Muscle layer of duodenum (tissue), 2 donors: ENCODE measurements around the gene MORN1.

Experiments used
- H3K27ac ChIP-seq: one replicate; pipeline ENCODE4 v1.7.0; 2013; ENCODE audit warnings: mild to moderate bottlenecking, low read length
- H3K27me3 ChIP-seq: one replicate; pipeline ENCODE4 v1.7.0; 2013; ENCODE audit warnings: low read depth, mild to moderate bottlenecking, control low read depth, low read length
- H3K36me3 ChIP-seq, 2 donors: one replicate each; pipeline ENCODE4 v1.7.0; 2013; ENCODE audit warnings: low read length in 2 of 2, control low read depth in 1 of 2, mild to moderate bottlenecking in 1 of 2; ENCODE audit not compliant: insufficient read depth in 2 of 2, control insufficient read depth in 1 of 2
- H3K4me1 ChIP-seq, 2 donors: one replicate each; pipeline ENCODE4 v1.7.0; 2013; ENCODE audit warnings: low read length in 2 of 2, mild to moderate bottlenecking in 2 of 2, control low read depth in 1 of 2, moderate library complexity in 1 of 2; ENCODE audit not compliant: insufficient read depth in 2 of 2, control insufficient read depth in 1 of 2
- H3K4me3 ChIP-seq, 2 donors: one replicate each; pipeline ENCODE4 v1.7.0; 2013; ENCODE audit warnings: low read length in 2 of 2, low read depth in 1 of 2, mild to moderate bottlenecking in 1 of 2
- H3K9me3 ChIP-seq, 2 donors: one replicate each; pipeline ENCODE4 v1.7.0; 2013; ENCODE audit warnings: low read length in 2 of 2, control low read depth in 1 of 2, mild to moderate bottlenecking in 1 of 2; ENCODE audit not compliant: control insufficient read depth in 1 of 2
- donor health status: healthy.

MORN1 gene

GRCh38 chr1:2344121-2344681 is 47.2 kb downstream of the MORN1 start:
- Histone ChIP-seq H3K4me1 (no peaks in the 10 kb centered on the region), H3K9me3 (no peaks in the 10 kb centered on the region), H3K4me3 (no peak overlapping the region), H3K27ac (no peak overlapping the region), H3K27me3 (no peaks in the 10 kb centered on the region), H3K36me3 (no peaks in the 10 kb centered on the region)

GRCh38 chr1:2343023-2343935 is 48.1 kb downstream of the MORN1 start:
- no peak overlapping the region for H3K4me3 ChIP-seq
- no peaks in the 10 kb centered on the region for H3K36me3 ChIP-seq
- H3K27me3 ChIP-seq = no peaks in the 10 kb centered on the region
- H3K4me1 ChIP-seq = no peaks in the 10 kb centered on the region
- no peak overlapping the region for H3K27ac ChIP-seq
- H3K9me3 ChIP-seq = no peaks in the 10 kb centered on the region

- H3K4me1 ChIP-seq = no peaks in the 10 kb centered on the region
- no peak overlapping the region for H3K4me3 ChIP-seq
- H3K36me3 ChIP-seq = no peaks in the 10 kb centered on the region
- H3K27ac ChIP-seq = no peak overlapping the region
- H3K9me3 ChIP-seq = no peaks in the 10 kb centered on the region
- H3K27me3 ChIP-seq = no peaks in the 10 kb centered on the region
Observed at GRCh38 chr1:2342384-2343022, 48.9 kb downstream of the MORN1 start.

GRCh38 chr1:2341706-2342383 is 49.5 kb downstream of the MORN1 start:
- Histone ChIP-seq H3K27ac (no peak overlapping the region), H3K4me3 (no peak overlapping the region), H3K9me3 (no peaks in the 10 kb centered on the region), H3K27me3 (no peaks in the 10 kb centered on the region), H3K4me1 (no peaks in the 10 kb centered on the region), H3K36me3 (no peaks in the 10 kb centered on the region)

- no peaks in the 10 kb centered on the region for H3K36me3 ChIP-seq
- no peak overlapping the region for H3K4me3 ChIP-seq
- H3K27me3 ChIP-seq = no peaks in the 10 kb centered on the region
- H3K9me3 ChIP-seq = no peaks in the 10 kb centered on the region
- H3K27ac ChIP-seq = no peak overlapping the region
- H3K4me1 ChIP-seq = no peaks in the 10 kb centered on the region
Observed at GRCh38 chr1:2340918-2341254, 50.5 kb downstream of the MORN1 start.

- H3K4me1 ChIP-seq = no peaks in the 10 kb centered on the region
- no peak overlapping the region for H3K4me3 ChIP-seq
- no peaks in the 10 kb centered on the region for H3K36me3 ChIP-seq
- no peak overlapping the region for H3K27ac ChIP-seq
- H3K9me3 ChIP-seq = no peaks in the 10 kb centered on the region
- no peaks in the 10 kb centered on the region for H3K27me3 ChIP-seq
Observed at GRCh38 chr1:2340086-2340917, 51.1 kb downstream of the MORN1 start.

GRCh38 chr1:2339206-2340085 is 51.9 kb downstream of the MORN1 start:
- no peak overlapping the region for H3K4me3 ChIP-seq
- no peaks in the 10 kb centered on the region for H3K9me3 ChIP-seq
- no peaks in the 10 kb centered on the region for H3K4me1 ChIP-seq
- H3K36me3 ChIP-seq = no peaks in the 10 kb centered on the region
- H3K27me3 ChIP-seq = no peaks in the 10 kb centered on the region
- H3K27ac ChIP-seq = no peak overlapping the region

- no peaks in the 10 kb centered on the region for H3K36me3 ChIP-seq
- no peak overlapping the region for H3K27ac ChIP-seq
- H3K9me3 ChIP-seq = no peaks in the 10 kb centered on the region
- no peak overlapping the region for H3K4me3 ChIP-seq
- H3K4me1 ChIP-seq = no peaks in the 10 kb centered on the region
- H3K27me3 ChIP-seq = no peaks in the 10 kb centered on the region
Observed at GRCh38 chr1:2337501-2337900, 53.9 kb downstream of the MORN1 start.

- Histone ChIP-seq H3K36me3 (no peaks in the 10 kb centered on the region), H3K4me1 (no peaks in the 10 kb centered on the region), H3K27ac (no peak overlapping the region), H3K27me3 (no peaks in the 10 kb centered on the region), H3K9me3 (no peaks in the 10 kb centered on the region), H3K4me3 (no peak overlapping the region)
Observed at GRCh38 chr1:2337081-2337480, 54.3 kb downstream of the MORN1 start.

- Histone ChIP-seq H3K4me3 (no peak overlapping the region), H3K27me3 (no peaks in the 10 kb centered on the region), H3K4me1 (peaks cover 0 to under 1% of the 10 kb centered on the region in 2 donors), H3K27ac (no peak overlapping the region), H3K9me3 (no peaks in the 10 kb centered on the region), H3K36me3 (no peaks in the 10 kb centered on the region)
Observed at GRCh38 chr1:2336499-2336898, 54.9 kb downstream of the MORN1 start.
